Measurements from ENCODE around the gene NMNAT3.

NMNAT3 gene

GRCh38 chr3:139555249-139555648 is 122.5 kb downstream of the NMNAT3 start:
- Histone ChIP-seq H2AFZ (ENCODE audit: low read depth, low read length, severe bottlenecking) (no peak overlapping the region), H3K79me2 (ENCODE audit: insufficient read depth, low read length) (no peaks in the 10 kb centered on the region), H3K27me3 (ENCODE audit: low read length) (no peaks in the 10 kb centered on the region), H3K9ac (ENCODE audit: low read length) (no peak overlapping the region), H4K20me1 (ENCODE audit: low read depth, low read length) (no peaks in the 10 kb centered on the region), H3K4me2 (ENCODE audit: low read depth, low read length, poor library complexity, severe bottlenecking) (no peak overlapping the region), H3K36me3 (ENCODE audit: low read length) (no peaks in the 10 kb centered on the region), H3K9me2 (replicated peaks; ENCODE audit: insufficient read depth, low read length) (no peaks in the 10 kb centered on the region), H3K9me3 (ENCODE audit: insufficient read depth, low read length) (no peaks in the 10 kb centered on the region), H3F3A (ENCODE audit: insufficient read depth) (no peaks in the 10 kb centered on the region), H3K4me3 (ENCODE audit: insufficient read depth, low read length, poor library complexity, severe bottlenecking) (no peak overlapping the region), H3K27ac (ENCODE audit: low read depth, low read length) (no peak overlapping the region)
- TF ChIP-seq EZH2phosphoT487 (conservative IDR thresholded peaks at IDR 0.05; ENCODE audit: low read length) = no peak
- no peak for TF ChIP-seq CTCF (IDR thresholded peaks at IDR 0.05; ENCODE audit: insufficient read depth, low read length, poor library complexity, severe bottlenecking)

DNA sequence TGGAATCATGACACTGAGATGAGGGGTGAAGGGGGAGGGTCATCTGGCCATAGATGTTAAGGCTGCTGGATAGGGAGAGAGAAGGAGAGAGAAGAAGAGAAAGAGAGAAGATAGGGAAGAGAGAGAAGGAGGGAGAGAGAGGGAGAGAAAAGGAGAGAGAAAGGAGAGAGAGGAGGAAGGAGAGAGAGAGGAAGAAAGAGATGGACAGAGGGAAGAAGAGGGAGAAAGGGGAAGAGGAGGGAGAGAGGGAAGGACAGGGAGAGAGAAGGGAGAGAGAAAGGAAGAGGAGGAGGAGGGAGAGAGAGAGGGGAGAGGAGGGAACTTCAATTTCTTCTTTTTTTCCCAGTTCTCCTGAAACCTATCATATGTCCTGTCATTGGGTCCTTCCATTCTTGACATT is 123.1 kb downstream of the NMNAT3 start:
- no peaks in the 10 kb centered on the region for H4K20me1 ChIP-seq (ENCODE audit: low read depth, low read length)
- no peaks in the 10 kb centered on the region for H3K27me3 ChIP-seq (ENCODE audit: low read length)
- H3K9me3 ChIP-seq (ENCODE audit: insufficient read depth, low read length) = no peaks in the 10 kb centered on the region
- H3K4me2 ChIP-seq (ENCODE audit: low read depth, low read length, poor library complexity, severe bottlenecking) = no peak overlapping the region
- no peak overlapping the region for H3K9ac ChIP-seq (ENCODE audit: low read length)
- H3K79me2 ChIP-seq (ENCODE audit: insufficient read depth, low read length) = no peaks in the 10 kb centered on the region
- H3K9me2 ChIP-seq (replicated peaks; ENCODE audit: insufficient read depth, low read length) = no peaks in the 10 kb centered on the region
- no peaks in the 10 kb centered on the region for H3K36me3 ChIP-seq (ENCODE audit: low read length)
- no peaks in the 10 kb centered on the region for H3F3A ChIP-seq (ENCODE audit: insufficient read depth)
- no peak overlapping the region for H3K27ac ChIP-seq (ENCODE audit: low read depth, low read length)
- no peak overlapping the region for H3K4me3 ChIP-seq (ENCODE audit: insufficient read depth, low read length, poor library complexity, severe bottlenecking)
- no peak overlapping the region for H2AFZ ChIP-seq (ENCODE audit: low read depth, low read length, severe bottlenecking)
- TF ChIP-seq CTCF (IDR thresholded peaks at IDR 0.05; ENCODE audit: insufficient read depth, low read length, poor library complexity, severe bottlenecking) (no peak), EZH2phosphoT487 (conservative IDR thresholded peaks at IDR 0.05; ENCODE audit: low read length) (no peak)

DNA sequence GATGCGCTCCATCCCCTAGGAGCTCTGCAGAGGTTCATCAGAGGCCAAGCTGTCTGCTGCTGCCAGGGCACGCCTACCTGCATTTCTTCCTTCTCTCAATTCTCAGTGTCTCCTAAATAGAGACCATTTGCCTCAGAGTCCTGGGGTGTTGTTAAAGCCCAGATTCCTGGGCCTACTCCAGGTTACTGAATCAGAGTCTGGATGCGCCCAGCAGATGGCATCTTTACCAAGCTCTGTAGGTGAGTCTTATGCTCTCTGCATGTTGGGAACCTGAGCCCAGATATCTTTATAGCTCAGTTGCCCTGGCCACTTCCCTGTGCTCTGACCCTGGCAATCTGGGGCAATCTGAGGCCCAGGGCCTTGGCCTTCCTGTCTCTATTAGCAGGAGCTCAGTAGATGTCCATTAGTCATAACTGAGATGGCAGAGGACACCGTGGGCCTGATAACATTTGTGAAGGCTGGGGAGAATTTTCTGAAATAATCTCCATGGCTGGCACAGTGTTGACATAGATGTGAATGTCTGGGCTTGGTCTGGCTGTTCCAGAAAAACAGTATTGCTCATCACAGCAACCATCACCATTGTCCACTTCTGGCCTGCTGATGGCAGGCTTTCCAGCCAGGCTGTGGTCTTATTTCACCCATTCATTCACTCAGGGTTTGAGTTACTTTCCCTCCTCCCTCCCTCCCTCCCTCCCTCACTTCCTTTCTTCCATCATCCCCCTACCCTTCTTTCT is 125.0 kb downstream of the NMNAT3 start:
- H3K9me3 ChIP-seq (ENCODE audit: insufficient read depth, low read length) = no peaks in the 10 kb centered on the region
- no peak overlapping the region for H3K4me3 ChIP-seq (ENCODE audit: insufficient read depth, low read length, poor library complexity, severe bottlenecking)
- no peak overlapping the region for H3K27ac ChIP-seq (ENCODE audit: low read depth, low read length)
- H3F3A ChIP-seq (ENCODE audit: insufficient read depth) = no peaks in the 10 kb centered on the region
- no peaks in the 10 kb centered on the region for H3K79me2 ChIP-seq (ENCODE audit: insufficient read depth, low read length)
- no peak overlapping the region for H2AFZ ChIP-seq (ENCODE audit: low read depth, low read length, severe bottlenecking)
- no peaks in the 10 kb centered on the region for H3K9me2 ChIP-seq (replicated peaks; ENCODE audit: insufficient read depth, low read length)
- TF ChIP-seq EZH2phosphoT487 (conservative IDR thresholded peaks at IDR 0.05; ENCODE audit: low read length) = no peak
- no peak for TF ChIP-seq CTCF (IDR thresholded peaks at IDR 0.05; ENCODE audit: insufficient read depth, low read length, poor library complexity, severe bottlenecking)
- no peak overlapping the region for H3K9ac ChIP-seq (ENCODE audit: low read length)
- H4K20me1 ChIP-seq (ENCODE audit: low read depth, low read length) = no peaks in the 10 kb centered on the region
- no peaks in the 10 kb centered on the region for H3K36me3 ChIP-seq (ENCODE audit: low read length)
- no peaks in the 10 kb centered on the region for H3K27me3 ChIP-seq (ENCODE audit: low read length)
- H3K4me2 ChIP-seq (ENCODE audit: low read depth, low read length, poor library complexity, severe bottlenecking) = no peak overlapping the region

All from SU-DHL-6 (cell line).